PC-9 (cell line): ENCODE data around the gene CRY1. TPM values are rescaled to one million over a fixed set of nuclear protein-coding genes. Genes with fewer than 3 reads are reported as not detected.

ENCODE experiments used
- BruUV-seq: library from RNA; stranded (reverse); fragments of 400-500 nt; replicated peaks from 2 replicates; lab custom pipeline; 2021; lab: Mats Ljungman, UMichigan
- CTCF ChIA-PET: fragments of 300-600 bp; sonication (Branson Sonifier 250); formaldehyde crosslinking; loops from one replicate; lab custom pipeline; 2022; ENCODE audit warnings: antibody characterized with exemption; lab: Charles Lee
- POLR2A ChIA-PET: fragments of 300-600 bp; sonication (Branson Sonifier 250); formaldehyde crosslinking; loops from one replicate; lab custom pipeline; 2022; ENCODE audit warnings: antibody characterized with exemption; ENCODE audit not compliant: unreplicated experiment; lab: Charles Lee
- DNase-seq, 2 experiments: peaks; one replicate each; pipeline versions ENCODE4 v3.0.0 to v3.0.0-alpha.2; 2015 to 2022; ENCODE audit warnings: mixed read lengths in 1 of 2
- H2AFZ ChIP-seq: fragments of 200-600 bp; sonication (generic); 2 replicates; pipeline ENCODE4 v1.8.1; 2017; ENCODE audit warnings: antibody characterized with exemption
- H3F3A ChIP-seq: fragments of 200-600 bp; sonication (generic); 2 replicates; pipeline ENCODE4 v1.8.1; 2017; ENCODE audit warnings: antibody characterized with exemption, mild to moderate bottlenecking, low read depth; ENCODE audit not compliant: insufficient read depth
- H3K27ac ChIP-seq: fragments of 200-600 bp; sonication (generic); 2 replicates; pipeline ENCODE4 v1.6.1; 2016; ENCODE audit warnings: mixed run types
- H3K27me3 ChIP-seq: fragments of 200-600 bp; sonication (generic); 2 replicates; pipeline ENCODE4 v1.6.1; 2016; ENCODE audit warnings: low read depth, mixed run types; ENCODE audit not compliant: insufficient read depth
- H3K36me3 ChIP-seq: fragments of 200-600 bp; sonication (generic); 2 replicates; pipeline ENCODE4 v1.6.1; 2016; ENCODE audit warnings: low read depth, mixed run types
- H3K4me1 ChIP-seq: fragments of 200-600 bp; sonication (generic); replicated peaks from 2 replicates; pipeline ENCODE4 v1.6.1; 2016; ENCODE audit warnings: mixed run types; ENCODE audit not compliant: insufficient read depth
- H3K4me2 ChIP-seq: fragments of 200-600 bp; sonication (generic); 2 replicates; pipeline ENCODE4 v1.6.1; 2017; ENCODE audit warnings: mixed run types
- H3K4me3 ChIP-seq: fragments of 200-600 bp; sonication (generic); 2 replicates; pipeline ENCODE4 v1.6.1; 2016; ENCODE audit warnings: mixed run types
- H3K79me2 ChIP-seq: fragments of 200-600 bp; sonication (generic); 2 replicates; pipeline ENCODE4 v1.6.1; 2017; ENCODE audit warnings: low read depth, mixed run types
- H3K9me2 ChIP-seq: fragments of 200-600 bp; sonication (generic); 2 replicates; pipeline ENCODE4 v1.8.1; 2017; ENCODE audit warnings: mild to moderate bottlenecking; ENCODE audit not compliant: insufficient read depth
- H3K9me3 ChIP-seq: fragments of 200-600 bp; sonication (generic); 2 replicates; pipeline ENCODE4 v1.8.1; 2016; ENCODE audit warnings: low read depth; ENCODE audit not compliant: insufficient read depth
- H4K20me1 ChIP-seq: fragments of 200-600 bp; sonication (generic); 2 replicates; pipeline ENCODE4 v1.8.1; 2017; ENCODE audit not compliant: insufficient read depth
- EZH2 ChIP-seq: fragments of 200-600 bp; sonication (generic); IDR thresholded peaks from 2 replicates; pipeline ENCODE4 v1.8.0; 2017; ENCODE audit warnings: antibody characterized with exemption, low read depth
- intact Hi-C: fragments of 100-400 bp; cut with micrococcal nuclease; formaldehyde crosslinking; loops from one replicate; pipeline ENCODE4 v1.10.0; 2022; ENCODE audit not compliant: unreplicated experiment
- total RNA-seq: library from RNA; stranded (reverse); gene quantifications from 2 replicates; pipeline ENCODE4 v1.2.3, GENCODE V29; 2021
- TF ChIP-seq, protein P1 (sequence below): fragments of 200-600 bp; sonication (generic); conservative IDR thresholded peaks from 2 replicates; pipeline ENCODE4 v1.6.1; 2017; ENCODE audit warnings: mixed run types, antibody characterized with exemption, mild to moderate bottlenecking, moderate library complexity

The CRY1 gene
- total RNA-seq, 1 experiment from 2014 or later: 18.1 TPM

DNA sequence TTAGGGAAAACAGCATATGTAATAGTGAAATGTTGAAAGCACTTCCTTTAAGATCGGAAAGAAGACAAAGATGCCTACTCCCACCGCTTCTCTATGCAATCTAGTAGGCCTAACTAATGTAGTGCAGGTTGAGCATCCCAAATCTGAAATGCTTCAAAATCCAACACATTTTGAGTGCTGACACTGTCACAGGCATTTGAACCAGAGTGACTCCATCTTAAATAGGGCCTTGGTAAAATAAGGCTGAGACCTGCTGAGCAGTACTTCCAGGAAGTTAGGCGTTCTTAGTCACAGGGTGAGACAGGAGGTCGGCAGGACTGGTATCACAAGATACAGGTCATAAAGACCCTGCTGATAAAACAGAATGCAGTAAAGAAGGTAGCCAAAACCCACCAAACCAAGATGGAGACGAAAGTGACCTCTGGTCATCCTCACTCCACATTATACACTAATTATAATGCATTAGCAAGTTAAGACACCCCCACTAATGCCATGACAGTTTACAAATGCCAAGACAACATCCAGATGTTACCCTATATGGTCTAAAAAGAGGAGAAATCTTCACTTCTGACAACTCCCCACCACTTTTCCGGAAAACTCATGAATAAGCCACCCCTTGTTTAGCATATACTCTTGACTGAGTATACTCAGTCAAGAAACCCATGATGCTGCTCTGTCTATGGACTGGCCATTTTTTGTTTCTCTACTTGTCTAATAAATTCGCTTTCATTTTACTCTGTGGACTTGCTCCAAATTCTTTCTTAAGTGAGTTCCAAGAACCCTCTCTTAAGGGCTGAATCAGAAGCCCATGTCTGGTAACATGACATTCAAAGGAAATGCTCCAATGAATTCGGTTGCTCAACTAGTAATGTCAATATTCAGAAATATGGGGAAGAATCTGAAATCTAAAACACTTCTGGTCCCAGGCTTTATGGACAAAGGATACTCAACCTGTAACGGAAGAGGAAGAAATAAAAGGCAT lies 59.3 kb downstream of the CRY1 start:
- DNase-seq: no peak
- ChIA-PET POLR2A (no interaction called here), CTCF (no interaction called here)
- Histone ChIP-seq H3K27me3 (no peaks in the 10 kb centered on the region), H3K9me3 (no peaks in the 10 kb centered on the region), H3K9me2 (no peaks in the 10 kb centered on the region), H3K4me2 (no peak overlapping the region), H3F3A (no peaks in the 10 kb centered on the region), H2AFZ (no peak overlapping the region), H4K20me1 (no peaks in the 10 kb centered on the region), H3K36me3 (no peaks in the 10 kb centered on the region), H3K4me3 (no peak overlapping the region), H3K27ac (no peak overlapping the region), H3K4me1 (peaks cover 15% of the 10 kb centered on the region), H3K79me2 (peaks cover 4% of the 10 kb centered on the region; the same call in 1 of the 2 replicates)
- intact Hi-C loops: no loop called here
- no TSS peak for BruUV-seq
- TF ChIP-seq, protein P1, sequence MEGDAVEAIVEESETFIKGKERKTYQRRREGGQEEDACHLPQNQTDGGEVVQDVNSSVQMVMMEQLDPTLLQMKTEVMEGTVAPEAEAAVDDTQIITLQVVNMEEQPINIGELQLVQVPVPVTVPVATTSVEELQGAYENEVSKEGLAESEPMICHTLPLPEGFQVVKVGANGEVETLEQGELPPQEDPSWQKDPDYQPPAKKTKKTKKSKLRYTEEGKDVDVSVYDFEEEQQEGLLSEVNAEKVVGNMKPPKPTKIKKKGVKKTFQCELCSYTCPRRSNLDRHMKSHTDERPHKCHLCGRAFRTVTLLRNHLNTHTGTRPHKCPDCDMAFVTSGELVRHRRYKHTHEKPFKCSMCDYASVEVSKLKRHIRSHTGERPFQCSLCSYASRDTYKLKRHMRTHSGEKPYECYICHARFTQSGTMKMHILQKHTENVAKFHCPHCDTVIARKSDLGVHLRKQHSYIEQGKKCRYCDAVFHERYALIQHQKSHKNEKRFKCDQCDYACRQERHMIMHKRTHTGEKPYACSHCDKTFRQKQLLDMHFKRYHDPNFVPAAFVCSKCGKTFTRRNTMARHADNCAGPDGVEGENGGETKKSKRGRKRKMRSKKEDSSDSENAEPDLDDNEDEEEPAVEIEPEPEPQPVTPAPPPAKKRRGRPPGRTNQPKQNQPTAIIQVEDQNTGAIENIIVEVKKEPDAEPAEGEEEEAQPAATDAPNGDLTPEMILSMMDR: no peak
- no peak for TF ChIP-seq EZH2

DNA sequence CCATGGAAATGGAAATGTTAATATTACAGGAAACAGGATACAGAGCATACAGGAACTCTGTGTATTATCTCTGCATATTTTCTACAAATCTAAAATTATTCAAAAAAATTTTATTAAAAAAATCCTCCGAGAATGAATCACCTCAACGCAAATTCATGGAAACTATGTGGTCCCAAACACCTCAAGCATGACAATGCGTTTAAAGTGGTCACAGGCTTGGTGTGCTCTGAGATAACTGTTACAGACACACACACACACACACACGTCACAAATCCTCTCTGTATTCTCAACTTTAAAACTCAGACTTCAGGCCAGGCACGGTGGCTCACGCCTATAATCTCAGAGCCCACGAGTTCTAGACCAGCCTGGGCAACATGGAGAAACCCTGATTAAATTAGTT lies 61.1 kb downstream of the CRY1 start:
- Histone ChIP-seq H3K9me2 (no peaks in the 10 kb centered on the region), H3K27ac (no peak overlapping the region), H4K20me1 (no peaks in the 10 kb centered on the region), H3F3A (peaks cover 1% of the 10 kb centered on the region; the same call in 1 of the 2 replicates), H3K4me1 (peaks cover 31% of the 10 kb centered on the region), H3K4me3 (no peak overlapping the region), H3K36me3 (no peaks in the 10 kb centered on the region), H2AFZ (no peak overlapping the region), H3K27me3 (no peaks in the 10 kb centered on the region), H3K79me2 (peaks cover 13% of the 10 kb centered on the region), H3K4me2 (no peak overlapping the region), H3K9me3 (no peaks in the 10 kb centered on the region)
- intact Hi-C loops: no loop called here
- TF ChIP-seq, protein P1: no peak
- no peak for TF ChIP-seq EZH2
- POLR2A ChIA-PET: interaction anchor here (0.6 kb wide), 1 partner anchor 45 kb away, joined by 4 read pairs; no protein-coding TSS in a partner anchor
- BruUV-seq: no TSS peak
- CTCF ChIA-PET: no interaction called here
- DNase-seq: no peak

DNA sequence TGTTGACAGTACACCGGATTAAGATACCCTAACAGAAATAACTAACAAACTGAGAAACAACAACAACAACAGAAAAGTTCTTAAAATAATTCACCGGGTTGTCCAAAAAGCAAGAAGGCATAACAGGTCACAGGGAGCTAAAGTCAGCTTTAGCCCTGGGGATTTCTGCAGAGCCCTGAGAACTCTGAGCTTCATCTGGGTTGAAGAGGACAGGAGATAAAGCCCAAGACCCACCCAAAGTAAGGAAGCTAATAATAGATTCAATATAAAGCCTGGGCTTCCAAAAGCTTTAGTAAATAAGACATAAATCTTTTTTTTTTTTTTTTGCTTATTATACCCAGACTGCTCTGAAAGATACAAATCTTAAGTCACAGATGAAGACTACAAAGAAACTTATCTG lies 62.3 kb downstream of the CRY1 start:
- no peaks in the 10 kb centered on the region for H4K20me1 ChIP-seq
- H3K4me1 ChIP-seq: peaks cover 42% of the 10 kb centered on the region
- no peaks in the 10 kb centered on the region for H3K9me3 ChIP-seq
- intact Hi-C loops: no loop called here
- H3K4me3 ChIP-seq: no peak overlapping the region
- no peaks in the 10 kb centered on the region for H3K9me2 ChIP-seq
- TF ChIP-seq, protein P1: no peak
- no peak for TF ChIP-seq EZH2
- no TSS peak for BruUV-seq
- CTCF ChIA-PET: no interaction called here
- no peak overlapping the region for H3K27ac ChIP-seq
- POLR2A ChIA-PET: interaction anchor here (0.6 kb wide), 1 partner anchor 77 kb away, joined by 7 read pairs; no protein-coding TSS in a partner anchor
- no peak overlapping the region for H2AFZ ChIP-seq
- no peak for DNase-seq
- no peak overlapping the region for H3K4me2 ChIP-seq
- no peaks in the 10 kb centered on the region for H3K36me3 ChIP-seq
- no peaks in the 10 kb centered on the region for H3K27me3 ChIP-seq
- peaks cover 21% of the 10 kb centered on the region for H3K79me2 ChIP-seq
- peaks cover 7% of the 10 kb centered on the region; the same call in 1 of the 2 replicates for H3F3A ChIP-seq
